Measurements from ENCODE around the gene BEX4. TPM values are rescaled to one million over a fixed set of nuclear protein-coding genes. Genes with fewer than 3 reads are reported as not detected.

BEX4 gene
- total and polyA plus RNA-seq, 2 of the 8 experiments (the other 6 are each of a cell fraction or from before 2014, with no cell fraction given): 27.2 to 45.1 TPM

GRCh38 chrX:103256651-103257050 lies 41.7 kb downstream of the BEX4 start:
- Histone ChIP-seq H3K27me3 (replicated peaks in 1 of 4; ENCODE audit: control insufficient read depth in 3 of 4, extremely low read depth in 1 of 4, insufficient read depth in 3 of 4, low read length in 3 of 4) (no peaks in the 10 kb centered on the region), H4K91ac (replicated peaks; ENCODE audit: insufficient read length, low read length) (no peak overlapping the region), H3K4me1 (replicated peaks in 1 of 4; ENCODE audit: control insufficient read depth in 3 of 4, insufficient read depth in 4 of 4, low read length in 3 of 4) (peaks cover 0 to 3% (median 0%) of the 10 kb centered on the region in 4 experiments; a peak in 2 of 7 replicates), H3K9me3 (ENCODE audit: insufficient read depth in 2 of 2, low read depth in 1 of 2, low read length in 1 of 2) (no peaks in the 10 kb centered on the region), H2BK5ac (ENCODE audit: low read depth, low read length) (no peak overlapping the region), H3K56ac (replicated peaks; ENCODE audit: insufficient read length, low read depth, low read length) (no peak overlapping the region), H4K20me1 (replicated peaks in 1 of 2; ENCODE audit: control insufficient read depth in 1 of 2, insufficient read depth in 2 of 2, low read length in 2 of 2) (no peaks in the 10 kb centered on the region), H2AFZ (ENCODE audit: low read length) (no peak overlapping the region), H3K36me3 (ENCODE audit: control insufficient read depth in 2 of 4, insufficient read depth in 4 of 4, low read length in 3 of 4) (peaks cover 0 to 14% (median 6%) of the 10 kb centered on the region in 4 experiments; a peak in 5 of 8 replicates), H3K27ac (ENCODE audit: low read depth, low read length) (no peak overlapping the region), H3K4me2 (ENCODE audit: insufficient read depth in 1 of 2, low read depth in 2 of 2, low read length in 2 of 2) (no peak overlapping the region), H3K4me3 (ENCODE audit: extremely low read depth in 1 of 4, insufficient read depth in 2 of 4, low read depth in 3 of 4, low read length in 4 of 4) (no peak overlapping the region), H2BK20ac (ENCODE audit: low read length) (no peak overlapping the region), H3K4ac (replicated peaks; ENCODE audit: insufficient read length, low read depth, low read length) (no peak overlapping the region), H3K18ac (ENCODE audit: extremely low read depth, low read length) (no peak overlapping the region), H4K8ac (ENCODE audit: extremely low read depth, insufficient read depth, low read length) (no peak overlapping the region), H2BK15ac (ENCODE audit: low read length) (no peak overlapping the region), H3K23ac (ENCODE audit: insufficient read length) (no peak overlapping the region), H3K79me2 (ENCODE audit: control insufficient read depth in 1 of 2, insufficient read depth in 2 of 2, low read length in 2 of 2) (peaks cover 0 to 13% of the 10 kb centered on the region in 2 experiments; a peak in 2 of 4 replicates), H3K9ac (replicated peaks in 1 of 4; ENCODE audit: extremely low read depth in 1 of 4, low read depth in 3 of 4, low read length in 3 of 4) (no peak overlapping the region), H2AK5ac (ENCODE audit: low read depth, low read length) (no peak overlapping the region), H2BK12ac (ENCODE audit: low read depth, low read length) (no peak overlapping the region), H3K23me2 (ENCODE audit: low read depth, low read length) (0 out of 2 replicates have a peak, but pooled peaks cover 2% of the 10 kb centered on the region), H2BK120ac (replicated peaks; ENCODE audit: low read depth, low read length) (no peak overlapping the region), H4K5ac (ENCODE audit: insufficient read length, low read depth, low read length) (no peak overlapping the region), H3K79me1 (ENCODE audit: low read depth, low read length) (no peaks in the 10 kb centered on the region), H3K14ac (ENCODE audit: insufficient read length) (no peak overlapping the region)
- POLR2A ChIA-PET (ENCODE audit: partially characterized antibody): no interaction called here
- FAIRE-seq: no peak
- DNase-seq (ENCODE audit: low read depth in 1 of 2, low spot score in 2 of 2): no peak
- CTCF ChIA-PET (ENCODE audit: partially characterized antibody): no interaction called here
- no peak for TF ChIP-seq EGR1 (IDR thresholded peaks at IDR 0.05; ENCODE audit: borderline replicate concordance, low read depth, low read length)
- no peak for TF ChIP-seq CREB1 (IDR thresholded peaks at IDR 0.05)
- TF ChIP-seq TAF7 (optimal IDR thresholded peaks at IDR 0.05; ENCODE audit: borderline replicate concordance, low read depth, low read length): no peak

Data from H1 (cell line).